NCI-H446 (cell line): ENCODE results near the gene HMGCLL1.

ENCODE experiments used
- DNase-seq, 2 experiments: peaks; one replicate each; lab custom pipeline; 2025; lab: John Stamatoyannopoulos, UW

The HMGCLL1 gene

GRCh38 chr6:55531496-55531895, 47.5 kb downstream of the HMGCLL1 start:
- no peak for DNase-seq

GRCh38 chr6:55530931-55531330, 48.1 kb downstream of the HMGCLL1 start:
- no peak for DNase-seq

- peak in 1 of 2 experiments; percentile 7 for DNase-seq
These were observed 50.4 kb downstream of the HMGCLL1 start for GRCh38 chr6:55528624-55529023.

GRCh38 chr6:55524441-55524840, 54.6 kb downstream of the HMGCLL1 start:
- no peak for DNase-seq

GRCh38 chr6:55518529-55519060, 60.4 kb downstream of the HMGCLL1 start:
- no peak for DNase-seq

- no peak for DNase-seq
These were observed 62.3 kb downstream of the HMGCLL1 start for GRCh38 chr6:55516736-55517135.

GRCh38 chr6:55512904-55513303, 66.1 kb downstream of the HMGCLL1 start:
- no peak for DNase-seq

- DNase-seq = no peak
These were observed 67.7 kb downstream of the HMGCLL1 start for GRCh38 chr6:55511122-55511800.

- peak; percentile 58 to 70 for DNase-seq
These were observed 79.4 kb downstream of the HMGCLL1 start for GRCh38 chr6:55499591-55499990.

GRCh38 chr6:55497694-55498093, 81.3 kb downstream of the HMGCLL1 start:
- DNase-seq = no peak

- DNase-seq = no peak
These were observed 82.8 kb downstream of the HMGCLL1 start for GRCh38 chr6:55496201-55496600.

GRCh38 chr6:55495277-55495676, 83.7 kb downstream of the HMGCLL1 start:
- no peak for DNase-seq

- no peak for DNase-seq
These were observed 84.6 kb downstream of the HMGCLL1 start for GRCh38 chr6:55494411-55494810.

- no peak for DNase-seq
These were observed 86.7 kb downstream of the HMGCLL1 start for GRCh38 chr6:55492259-55492658.

- DNase-seq = no peak
These were observed 88.1 kb downstream of the HMGCLL1 start for GRCh38 chr6:55490871-55491270.

GRCh38 chr6:55474382-55474781, 104.6 kb downstream of the HMGCLL1 start:
- DNase-seq = no peak

- DNase-seq = no peak
These were observed 105.3 kb downstream of the HMGCLL1 start for GRCh38 chr6:55473722-55474121.

GRCh38 chr6:55469951-55470366, 109.0 kb downstream of the HMGCLL1 start:
- peak in 1 of 2 experiments; percentile 7 for DNase-seq

- DNase-seq = peak in 1 of 2 experiments; percentile 15
These were observed 123.0 kb downstream of the HMGCLL1 start for GRCh38 chr6:55456016-55456415.

GRCh38 chr6:55450005-55450404, 129.0 kb downstream of the HMGCLL1 start:
- DNase-seq = peak in 1 of 2 experiments; percentile 51

GRCh38 chr6:55449225-55449624, 129.8 kb downstream of the HMGCLL1 start:
- peak; percentile 29 to 58 for DNase-seq

- DNase-seq = no peak
These were observed 130.5 kb downstream of the HMGCLL1 start for GRCh38 chr6:55448451-55448850.

- no peak for DNase-seq
These were observed 131.1 kb downstream of the HMGCLL1 start for GRCh38 chr6:55447891-55448290.

- peak in 1 of 2 experiments; percentile 55 for DNase-seq
These were observed 133.3 kb downstream of the HMGCLL1 start for GRCh38 chr6:55445648-55446204.
